Left lobe of liver (tissue), 2 donors: Measurements from ENCODE around the gene MARCKSL1. TPM values are rescaled to one million over a fixed set of nuclear protein-coding genes. Genes with fewer than 3 reads are reported as not detected.
"Not testable (repeated sequence)": the region's sequence is repeated elsewhere in the genome, so short reads cannot be mapped to it uniquely, and the experiment has no call there.

Source experiments
- ATAC-seq: fragments of 200-7000 bp; cut with Tn5 transposase; one replicate; pipeline ENCODE4 v1.9.1; 2020; ENCODE audit warnings: mild to moderate bottlenecking, moderate library complexity
- DNase-seq: peaks from one replicate; pipeline ENCODE4 v3.0.0-alpha.2; 2020; ENCODE audit warnings: low spot score
- total RNA-seq: library from RNA; stranded (reverse); gene quantifications from one replicate; pipeline ENCODE4 v1.2.1, GENCODE V29; 2021
- donor health status: DM: no; HTN: no; CAD: no; lungs with moderate emphysema.
- donor health status: DM: no; HTN: yes; CAD: no.

MARCKSL1 gene
- total RNA-seq, 1 donor from 2014 or later, result 13.6 TPM

DNA sequence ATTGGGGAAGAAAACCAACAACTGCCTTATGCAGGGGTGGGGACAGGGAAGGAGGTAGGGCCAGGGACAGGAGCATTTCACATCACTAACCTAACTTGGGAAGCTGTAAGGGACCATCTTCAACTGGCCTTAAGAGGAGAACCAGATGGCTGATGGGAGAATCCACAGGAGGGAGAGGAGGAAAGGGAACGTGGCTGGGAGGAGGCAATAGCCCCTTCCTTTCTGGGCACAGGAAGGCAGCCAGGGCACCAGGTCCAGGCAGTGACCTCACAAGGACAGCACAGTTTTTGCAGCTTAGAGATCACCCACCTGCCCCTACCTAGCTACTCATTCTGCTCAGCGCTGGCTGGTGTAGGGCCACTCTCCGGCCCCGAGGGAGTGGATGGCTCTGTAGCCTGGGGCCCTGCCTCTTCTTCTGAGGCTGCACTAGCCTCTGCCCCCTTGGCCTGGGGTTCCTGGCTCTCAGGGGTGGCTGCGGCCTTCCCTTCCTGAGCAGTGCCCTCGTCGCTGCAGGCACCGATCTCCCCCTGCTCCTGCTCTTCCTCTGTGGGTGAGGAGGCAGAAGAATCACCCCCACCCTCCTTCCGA, 1.7 kb downstream of the MARCKSL1 start:
- ATAC-seq, result peak; percentile 3
- DNase-seq, result no peak

DNA sequence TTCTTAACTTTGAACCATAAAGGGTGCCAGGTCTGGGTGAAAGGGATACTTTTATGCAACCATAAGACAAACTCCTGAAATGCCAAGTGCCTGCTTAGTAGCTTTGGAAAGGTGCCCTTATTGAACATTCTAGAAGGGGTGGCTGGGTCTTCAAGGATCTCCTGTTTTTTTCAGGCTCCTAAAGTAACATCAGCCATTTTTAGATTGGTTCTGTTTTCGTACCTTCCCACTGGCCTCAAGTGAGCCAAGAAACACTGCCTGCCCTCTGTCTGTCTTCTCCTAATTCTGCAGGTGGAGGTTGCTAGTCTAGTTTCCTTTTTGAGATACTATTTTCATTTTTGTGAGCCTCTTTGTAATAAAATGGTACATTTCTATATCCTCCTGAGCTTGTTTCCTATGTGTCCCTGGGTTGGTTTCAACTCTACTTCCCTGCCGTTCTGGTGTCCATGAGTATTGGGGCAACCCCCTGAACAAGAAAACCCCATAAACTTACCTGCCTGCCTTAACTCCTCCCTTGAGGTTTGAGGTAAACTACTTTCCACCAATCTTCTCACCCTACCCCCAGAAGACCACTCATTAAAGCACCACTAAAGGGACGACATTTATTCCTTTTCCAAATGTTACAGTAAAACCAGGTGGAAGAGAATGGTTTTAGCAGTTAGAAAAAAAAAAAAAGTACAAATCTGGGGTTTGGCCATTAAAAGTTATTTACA, 2.6 kb downstream of the MARCKSL1 start:
- DNase-seq (no peak), ATAC-seq (no peak)

DNA sequence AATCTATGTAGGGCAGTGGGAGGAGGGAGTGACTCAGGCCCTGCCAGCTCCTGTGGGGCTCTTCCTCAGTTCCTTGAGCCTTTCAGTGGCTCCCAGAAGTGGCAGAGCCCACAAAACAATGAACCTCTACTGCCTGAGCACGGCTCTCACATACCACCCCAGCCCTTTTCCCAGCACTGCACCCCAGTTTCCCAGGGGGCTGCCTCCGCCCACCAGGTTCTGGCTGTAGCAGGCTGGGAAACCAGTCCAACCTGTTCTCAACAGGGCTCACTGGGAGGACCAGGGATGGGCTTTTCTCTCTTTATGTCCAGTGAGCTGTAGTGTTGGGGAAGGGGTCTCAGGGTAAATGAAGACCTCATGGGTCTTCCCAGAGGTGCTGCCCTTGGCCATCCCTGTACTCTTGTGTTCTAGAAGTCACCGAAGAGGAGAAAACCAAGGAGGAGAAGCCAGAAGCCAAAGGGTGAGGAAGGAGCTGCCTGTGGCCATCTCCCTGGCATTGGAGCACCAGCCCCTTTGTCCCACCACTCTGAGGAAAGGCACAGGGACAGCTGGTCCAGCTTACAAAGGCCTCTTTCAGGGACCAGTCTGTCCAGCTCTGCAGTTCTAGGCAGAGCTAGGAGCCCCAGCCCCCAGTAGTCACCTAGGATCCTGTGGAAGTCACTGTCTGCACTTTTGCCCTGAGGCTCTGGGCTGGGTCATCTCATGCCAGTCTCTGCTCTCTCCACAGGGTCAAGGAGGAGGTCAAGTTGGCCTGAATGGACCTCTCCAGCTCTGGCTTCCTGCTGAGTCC, 3.5 kb downstream of the MARCKSL1 start:
- DNase-seq (no peak), ATAC-seq (no peak)

DNA sequence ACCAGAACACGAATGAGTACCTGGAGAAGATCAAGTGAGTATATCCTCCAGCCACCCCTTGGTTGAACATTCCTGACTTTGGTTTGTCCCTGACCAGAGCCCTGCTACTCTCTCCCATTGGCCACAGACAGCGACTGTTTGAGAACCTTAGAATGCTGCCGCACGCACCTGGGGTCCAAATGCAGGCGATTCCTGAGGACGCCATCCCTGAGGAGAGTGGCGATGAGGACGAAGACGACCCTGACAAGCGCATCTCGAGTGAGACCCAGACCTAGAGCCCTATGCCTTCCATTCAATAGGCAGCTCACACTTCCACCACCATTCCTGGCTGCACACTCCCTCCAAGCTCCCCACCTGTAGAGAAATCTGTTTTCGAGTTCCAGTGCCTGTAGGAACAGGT, 4.5 kb downstream of the MARCKSL1 start:
- ATAC-seq, result no peak
- no peak for DNase-seq

DNA sequence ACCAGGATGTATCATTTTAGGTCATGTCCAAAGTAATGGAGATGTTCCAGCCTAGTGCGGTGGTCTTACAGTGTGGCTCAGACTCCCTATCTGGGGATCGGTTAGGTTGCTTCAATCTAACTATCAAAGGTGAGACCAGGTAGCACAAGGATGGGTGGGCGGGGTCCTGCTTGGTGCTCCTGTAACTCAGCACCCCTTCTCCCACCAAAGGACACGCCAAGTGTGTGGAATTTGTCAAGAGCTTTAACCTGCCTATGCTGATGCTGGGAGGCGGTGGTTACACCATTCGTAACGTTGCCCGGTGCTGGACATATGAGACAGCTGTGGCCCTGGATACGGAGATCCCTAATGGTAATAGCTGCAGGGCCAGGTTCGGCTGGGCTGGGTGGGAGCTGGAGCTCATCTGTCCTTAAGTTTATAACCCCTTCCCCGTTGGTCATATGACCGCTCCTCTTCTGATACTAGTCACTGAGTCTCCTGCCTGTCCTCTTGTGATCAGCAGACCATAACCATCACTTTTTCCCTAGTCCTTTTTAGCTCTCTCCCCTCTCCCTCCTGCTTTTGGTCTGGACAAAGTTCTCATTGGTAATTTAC, 5.4 kb downstream of the MARCKSL1 start:
- no peak for DNase-seq
- no peak for ATAC-seq

DNA sequence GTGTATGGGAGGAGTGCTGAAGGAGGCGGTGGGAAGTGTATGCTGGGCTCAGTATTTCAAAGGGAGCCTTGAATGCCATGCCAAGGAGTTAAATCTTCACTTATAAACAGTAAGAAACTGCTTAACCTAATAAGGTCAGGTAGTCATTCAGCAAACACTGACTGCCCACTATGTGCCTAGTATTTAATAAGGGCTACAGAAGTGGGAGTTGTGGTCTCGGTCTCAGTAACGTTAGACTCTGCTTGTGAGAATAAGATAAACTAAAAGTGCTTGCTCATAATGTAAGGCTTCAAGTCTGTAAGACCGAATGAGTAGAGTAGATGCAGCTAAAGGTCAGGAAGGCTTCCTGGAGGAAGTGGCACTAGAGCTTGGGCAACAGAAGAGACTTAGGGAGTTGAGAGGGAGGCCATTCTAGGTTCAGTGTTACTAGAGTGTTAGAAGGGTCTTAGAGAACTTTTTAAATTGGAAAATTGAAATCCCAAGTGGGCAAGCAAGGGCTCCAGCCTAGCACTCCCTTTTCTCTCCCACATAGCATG, 6.0 kb downstream of the MARCKSL1 start:
- ATAC-seq (no peak), DNase-seq (no peak)

DNA sequence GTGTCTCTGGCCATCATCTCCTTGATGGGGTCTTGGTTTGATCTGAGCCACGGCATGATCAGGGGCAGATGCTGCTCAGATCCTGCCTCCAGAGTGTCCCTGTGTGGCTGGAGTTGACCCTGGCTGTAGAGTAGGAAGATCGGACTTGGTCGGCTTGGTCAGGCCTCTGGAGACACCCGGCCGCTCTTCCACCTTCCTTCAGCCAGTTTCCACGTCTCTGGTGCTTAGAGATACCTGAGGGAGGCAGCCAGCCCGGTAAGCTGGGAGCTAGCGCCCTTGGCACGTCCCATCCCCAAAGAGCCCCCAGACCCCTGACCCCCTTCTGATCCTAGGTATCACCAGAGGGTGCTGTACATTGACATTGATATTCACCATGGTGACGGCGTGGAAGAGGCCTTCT, 8.8 kb downstream of the MARCKSL1 start:
- DNase-seq (no peak), ATAC-seq (no peak)

DNA sequence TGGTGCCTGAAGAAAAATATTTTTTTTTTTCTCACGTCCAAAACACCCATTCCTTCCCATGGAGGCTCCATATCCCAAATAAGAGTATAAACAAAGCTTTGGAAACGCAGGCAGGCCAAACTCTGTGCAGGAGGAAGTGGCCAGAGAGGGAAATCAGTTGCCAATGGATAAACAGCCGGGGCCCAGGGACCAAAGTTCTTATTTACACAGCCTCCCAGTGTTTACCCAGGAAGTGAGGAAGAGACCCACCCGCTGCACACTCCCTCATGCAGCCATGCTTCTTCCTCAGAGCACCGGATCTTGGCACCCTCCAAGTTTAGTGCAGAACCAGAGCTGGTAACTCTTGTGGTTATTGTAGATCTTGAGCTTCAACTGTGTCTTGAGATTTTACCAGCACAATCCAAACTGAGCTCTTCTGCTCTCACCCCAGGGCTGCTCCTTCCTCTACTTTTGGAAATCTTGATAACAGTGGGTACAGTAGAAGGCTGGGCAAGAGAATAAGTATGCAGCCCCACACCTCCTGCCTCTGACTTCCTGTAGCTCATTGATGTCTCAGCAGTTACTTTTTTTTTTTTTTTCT, 14.2 kb downstream of the MARCKSL1 start:
- DNase-seq (peak; percentile 76), ATAC-seq (peak; percentile 98)

DNA sequence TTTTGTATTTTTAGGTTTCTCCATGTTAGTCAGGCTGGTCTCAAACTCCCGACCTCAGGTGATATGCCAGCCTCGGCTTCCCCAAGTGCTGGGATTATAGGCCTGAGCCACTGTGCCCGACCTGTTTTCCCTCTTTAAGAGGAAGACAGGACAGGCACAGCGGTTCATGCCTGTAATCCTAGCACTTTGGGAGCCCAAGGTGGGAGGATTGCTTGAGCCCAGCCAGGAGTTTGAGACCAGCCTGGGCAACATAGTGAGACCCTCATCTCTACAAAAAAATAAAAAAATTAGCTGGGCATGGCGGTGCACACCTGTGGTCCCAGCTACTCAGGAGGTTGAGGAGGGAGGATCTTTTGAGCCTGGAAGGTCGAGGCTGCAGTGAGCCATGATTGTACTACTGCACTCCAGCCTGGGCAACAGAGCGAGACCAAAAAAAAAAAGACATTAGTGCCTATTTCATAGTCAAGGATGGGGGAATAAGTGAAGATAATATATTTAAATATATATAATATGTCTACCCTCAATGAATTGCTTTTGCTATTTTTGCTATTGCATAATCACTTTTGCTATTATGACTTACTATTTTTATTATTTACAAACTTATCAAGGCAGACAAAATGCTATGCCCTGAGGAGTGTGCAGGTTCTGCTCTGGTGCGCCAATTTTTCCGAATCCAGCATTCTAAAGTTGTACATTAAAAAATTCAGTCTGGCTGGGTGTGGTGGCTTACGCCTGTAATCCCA, 17.7 kb downstream of the MARCKSL1 start:
- ATAC-seq (no peak), DNase-seq (no peak)

DNA sequence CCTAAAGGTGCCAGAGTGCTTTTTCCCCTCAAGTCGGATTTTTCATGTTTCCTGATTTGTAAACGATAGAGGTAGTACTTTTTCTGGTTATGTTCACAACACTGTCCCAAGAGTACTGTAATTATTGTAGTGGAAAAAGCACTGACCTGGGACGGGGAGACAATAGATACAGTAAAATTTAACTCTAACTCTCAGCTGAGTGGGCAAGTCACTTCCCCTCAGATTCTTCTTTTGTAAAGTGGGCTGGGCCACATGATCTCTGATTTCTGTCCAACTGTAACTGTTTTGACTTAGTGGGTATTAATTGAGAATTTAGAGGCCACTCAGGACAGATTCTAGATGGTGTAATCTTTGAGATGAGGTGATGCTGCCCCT, 19.1 kb downstream of the MARCKSL1 start:
- no peak for ATAC-seq
- no peak for DNase-seq

DNA sequence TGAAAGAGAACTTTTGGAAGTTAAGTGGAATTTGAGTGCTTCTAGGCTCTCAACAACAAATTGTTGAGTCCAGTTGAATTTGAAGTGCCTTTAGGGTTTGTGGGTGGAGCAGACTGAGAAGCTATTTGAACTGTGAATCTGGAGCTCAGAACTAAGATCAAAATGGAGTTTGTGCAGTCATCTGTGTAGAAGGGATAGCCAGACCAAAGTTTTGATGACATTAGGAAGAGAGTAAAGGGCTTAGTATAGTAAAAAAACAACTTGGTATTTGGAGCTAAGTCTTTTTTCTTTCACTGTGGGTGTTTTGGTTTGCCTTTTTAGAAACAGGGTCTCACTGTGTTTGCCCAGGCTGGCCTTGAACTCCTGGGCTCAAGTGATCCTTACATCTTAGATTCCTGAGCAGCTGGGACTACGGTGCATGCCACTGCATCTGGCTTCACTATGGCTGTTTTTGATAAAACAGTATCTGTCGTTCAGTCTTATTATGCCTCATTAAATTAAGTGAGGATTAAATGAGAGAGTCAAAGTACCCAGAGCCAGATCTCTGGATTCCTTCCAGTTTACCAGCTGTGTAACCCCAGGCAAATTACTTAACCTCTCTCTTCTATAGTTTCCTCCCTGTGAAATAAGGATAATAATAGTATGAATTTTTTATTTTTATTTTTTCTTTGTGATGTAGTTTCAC, 24.2 kb downstream of the MARCKSL1 start:
- ATAC-seq (no peak), DNase-seq (no peak)

DNA sequence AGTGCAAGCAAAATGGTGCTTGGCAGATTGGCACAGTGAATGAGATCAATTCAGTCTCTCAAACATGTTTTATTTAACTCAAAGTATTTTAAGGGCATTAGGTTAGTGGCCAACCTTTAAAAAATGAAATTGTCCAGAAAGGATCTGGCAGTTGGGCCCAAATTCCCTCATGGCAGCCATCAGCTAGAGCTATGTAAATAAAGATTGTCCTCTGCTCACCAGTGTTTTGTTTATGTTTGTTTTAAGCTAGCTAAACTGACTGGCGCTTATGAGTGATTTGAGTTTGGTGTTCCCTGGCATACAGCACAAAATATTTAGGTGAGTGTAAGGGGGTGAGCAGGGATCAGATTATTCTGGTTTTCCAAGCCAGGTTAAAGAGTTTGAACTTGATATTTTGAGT, 26.1 kb downstream of the MARCKSL1 start:
- peak; percentile 56 for DNase-seq
- peak; percentile 96 for ATAC-seq

DNA sequence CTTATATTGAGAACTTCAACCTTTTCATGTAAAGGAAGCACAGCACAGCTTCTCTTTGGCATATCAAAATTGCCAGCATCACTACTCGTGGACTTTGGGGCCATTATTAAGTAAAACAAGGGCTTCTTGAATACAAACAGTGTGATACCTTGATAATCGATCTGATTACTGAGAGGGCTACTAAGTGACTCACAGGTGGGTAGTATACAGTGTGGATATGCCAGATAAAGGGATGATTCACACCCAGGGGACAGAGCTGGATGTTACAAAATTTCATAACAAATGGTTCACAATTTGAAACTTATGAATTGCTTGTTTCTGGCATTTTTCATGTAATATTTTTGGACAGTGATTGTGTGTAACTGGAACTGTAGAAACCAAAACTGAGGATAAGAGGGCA, 28.7 kb downstream of the MARCKSL1 start:
- no peak for ATAC-seq
- DNase-seq, result no peak

DNA sequence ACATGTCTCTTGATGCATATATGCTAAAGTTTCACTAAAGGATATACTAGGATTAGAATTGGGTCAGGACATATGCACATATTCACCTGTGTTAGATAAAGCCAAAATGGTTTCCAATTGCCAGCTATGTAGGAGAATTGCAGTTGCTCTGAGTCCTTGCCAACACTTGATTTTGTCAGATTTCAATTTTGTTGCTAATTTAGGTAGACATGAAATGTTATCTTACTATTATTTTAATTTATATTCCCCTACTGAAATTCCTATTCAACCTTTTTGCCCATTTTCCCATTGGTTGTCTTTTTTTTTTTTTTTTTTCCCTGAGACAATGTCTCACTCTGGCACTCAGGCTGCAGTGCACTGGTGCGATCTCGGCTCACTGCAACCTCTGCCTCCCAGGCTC, 30.7 kb downstream of the MARCKSL1 start:
- ATAC-seq (no peak), DNase-seq (no peak)

DNA sequence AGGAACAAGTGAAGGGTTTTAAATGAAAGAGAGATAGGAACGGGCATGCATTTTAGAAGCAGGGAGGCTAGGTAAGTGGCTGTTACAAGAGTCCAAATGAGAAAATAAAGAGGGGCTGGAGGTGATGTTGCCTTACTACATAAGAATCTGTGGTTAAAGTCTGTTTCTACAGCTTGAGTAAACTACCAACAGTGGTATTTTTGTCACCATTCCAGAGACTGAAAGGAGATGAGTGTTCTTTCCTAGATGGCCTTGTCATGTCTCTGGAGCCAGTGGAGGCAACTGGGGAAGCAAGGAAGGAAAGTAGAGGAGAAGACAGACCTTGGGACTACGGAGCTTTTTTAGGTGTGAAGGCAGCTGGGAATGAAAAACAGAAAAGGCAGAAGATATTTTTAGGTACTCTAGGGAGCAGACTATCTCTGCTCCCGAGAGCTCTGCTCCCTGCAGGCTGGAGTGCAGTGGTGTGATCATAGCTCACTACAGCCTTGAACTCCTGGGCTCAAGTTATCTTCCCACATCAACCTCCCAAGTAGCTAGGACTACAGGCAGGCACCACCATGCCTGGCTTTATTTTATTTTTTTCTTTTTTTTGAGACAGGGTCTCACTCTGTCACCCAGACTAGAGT, 31.9 kb downstream of the MARCKSL1 start:
- no peak for ATAC-seq
- no peak for DNase-seq

DNA sequence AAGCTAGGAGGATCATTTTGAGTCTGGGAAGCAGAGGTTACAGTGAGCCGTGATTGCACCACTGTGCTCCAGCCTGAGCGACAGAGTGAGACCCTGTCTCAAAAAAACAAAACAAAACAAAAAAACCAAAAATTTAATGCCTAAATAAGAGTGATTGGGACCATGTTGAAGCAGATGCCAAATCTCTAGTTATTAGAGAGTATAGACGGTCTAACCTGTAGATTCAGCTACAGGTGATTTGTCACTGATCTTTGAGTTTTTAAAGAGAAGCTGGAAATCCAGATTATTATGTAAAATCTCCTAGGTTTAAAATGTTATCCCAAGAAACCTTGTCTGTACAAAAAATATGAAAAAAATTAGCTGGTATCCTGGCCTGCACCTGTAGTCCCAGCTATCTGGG, 32.7 kb downstream of the MARCKSL1 start:
- ATAC-seq (no peak), DNase-seq (no peak)

DNA sequence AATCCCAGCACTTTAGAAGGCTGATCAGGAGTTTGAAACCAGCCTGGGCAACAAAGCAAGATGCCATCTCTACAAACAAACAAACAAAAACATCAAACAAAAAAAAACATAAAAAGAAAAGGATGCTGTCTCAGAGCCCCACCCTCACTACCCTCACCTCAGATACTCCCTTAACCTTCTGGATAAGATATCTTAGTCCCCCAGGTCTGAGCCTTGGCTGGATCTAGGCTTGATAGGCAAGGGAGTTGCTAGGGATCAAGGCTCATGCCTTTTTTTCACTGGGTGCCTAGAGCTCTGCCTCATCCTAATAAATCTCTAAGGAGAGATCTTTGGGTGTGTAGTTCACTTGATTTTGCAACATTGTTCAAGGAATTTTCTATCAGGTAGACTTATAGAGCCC, 36.7 kb downstream of the MARCKSL1 start:
- no peak for ATAC-seq
- DNase-seq, result no peak

DNA sequence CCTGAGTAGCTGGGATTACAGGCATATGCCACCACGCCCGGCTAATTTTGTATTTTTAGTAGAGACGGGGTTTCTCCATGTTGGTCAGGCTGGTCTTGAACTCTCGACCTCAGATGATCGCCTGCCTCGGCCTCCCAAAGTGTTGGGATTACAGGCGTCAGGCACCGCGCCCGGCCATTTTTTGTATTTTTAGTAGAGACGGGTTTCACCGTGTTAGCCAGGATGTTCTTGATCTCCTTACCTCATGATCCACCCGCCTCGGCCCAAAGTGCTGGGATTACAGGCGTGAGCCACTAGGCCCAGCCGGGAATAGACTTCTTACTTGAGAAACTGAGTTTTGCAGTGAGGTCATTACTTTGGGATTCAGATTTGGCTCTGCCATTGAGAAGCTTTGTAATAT, 37.8 kb downstream of the MARCKSL1 start:
- not testable (repeated sequence) for ATAC-seq, DNase-seq
